GM23338 (cell line): Measurements from ENCODE around the gene HELT. TPM values are rescaled to one million over a fixed set of nuclear protein-coding genes. Genes with fewer than 3 reads are reported as not detected.

Source experiments
- ATAC-seq: fragments of 200-7000 bp; cut with Tn5 transposase; 3 replicates; pipeline ENCODE4 v1.9.1; 2020
- DNase-seq: peaks from one replicate; pipeline ENCODE4 v3.0.0-alpha.2; 2015; ENCODE audit warnings: low spot score
- H2AFZ ChIP-seq: fragments of 200-600 bp; sonication (generic); 2 replicates; pipeline ENCODE4 v1.8.0; 2016; ENCODE audit warnings: antibody characterized with exemption, mild to moderate bottlenecking, moderate library complexity
- H3F3A ChIP-seq: fragments of 200-600 bp; sonication (generic); replicated peaks from 2 replicates; pipeline ENCODE4 v1.8.0; 2017; ENCODE audit warnings: antibody characterized with exemption, mixed run types, low read depth
- H3K27ac ChIP-seq: fragments of 200-600 bp; sonication (generic); 2 replicates; pipeline ENCODE4 v1.6.1; 2016; ENCODE audit warnings: low read depth
- H3K27me3 ChIP-seq: fragments of 200-600 bp; sonication (generic); 2 replicates; pipeline ENCODE4 v1.8.0; 2016; ENCODE audit warnings: mild to moderate bottlenecking, mixed run types, moderate library complexity; ENCODE audit not compliant: insufficient read depth
- H3K36me3 ChIP-seq: fragments of 200-600 bp; sonication (generic); 2 replicates; pipeline ENCODE4 v1.8.0; 2016; ENCODE audit warnings: mild to moderate bottlenecking; ENCODE audit not compliant: insufficient read depth
- H3K4me1 ChIP-seq: fragments of 200-600 bp; sonication (generic); 2 replicates; pipeline ENCODE4 v1.8.0; 2016; ENCODE audit warnings: mild to moderate bottlenecking, moderate library complexity; ENCODE audit not compliant: insufficient read depth
- H3K4me2 ChIP-seq: fragments of 200-600 bp; sonication (generic); 2 replicates; pipeline ENCODE4 v1.7.1; 2017; ENCODE audit warnings: mixed run types
- H3K4me3 ChIP-seq: fragments of 200-600 bp; sonication (generic); 2 replicates; pipeline ENCODE4 v1.6.1; 2016; ENCODE audit warnings: mixed run types
- H3K79me2 ChIP-seq: fragments of 200-600 bp; sonication (generic); replicated peaks from 2 replicates; pipeline ENCODE4 v1.8.0; 2017; ENCODE audit warnings: mild to moderate bottlenecking; ENCODE audit not compliant: insufficient read depth
- H3K9me2 ChIP-seq: fragments of 200-600 bp; sonication (generic); 2 replicates; pipeline ENCODE4 v1.8.0; 2017; ENCODE audit not compliant: insufficient read depth
- H4K20me1 ChIP-seq: fragments of 200-600 bp; sonication (generic); replicated peaks from 2 replicates; pipeline ENCODE4 v1.8.0; 2017; ENCODE audit warnings: mild to moderate bottlenecking; ENCODE audit not compliant: insufficient read depth
- H3K27ac Mint-ChIP-seq: 2 replicates; pipeline ENCODE4 v1.8.0; 2020; ENCODE audit warnings: inconsistent platforms, mild to moderate bottlenecking, moderate library complexity, mixed read lengths
- H3K27me3 Mint-ChIP-seq: 3 replicates; pipeline ENCODE4 v1.8.0; 2022; ENCODE audit warnings: low read depth, mild to moderate bottlenecking, moderate library complexity, mixed read lengths, inconsistent platforms; ENCODE audit not compliant: insufficient read depth, poor library complexity
- H3K36me3 Mint-ChIP-seq: 3 replicates; pipeline ENCODE4 v1.8.0; 2021; ENCODE audit warnings: low read depth, mild to moderate bottlenecking, inconsistent platforms, moderate library complexity, mixed read lengths
- H3K4me1 Mint-ChIP-seq: 3 replicates; pipeline ENCODE4 v1.8.0; 2020; ENCODE audit warnings: mild to moderate bottlenecking, inconsistent platforms, mixed read lengths
- H3K4me3 Mint-ChIP-seq: 3 replicates; pipeline ENCODE4 v1.8.0; 2021; ENCODE audit warnings: moderate library complexity, mild to moderate bottlenecking, inconsistent platforms, mixed read lengths
- H3K9me3 Mint-ChIP-seq: 3 replicates; pipeline ENCODE4 v1.8.0; 2020; ENCODE audit warnings: moderate library complexity, mild to moderate bottlenecking, inconsistent platforms, mixed read lengths
- CREB1 ChIP-seq: fragments of 250-450 bp; sonication (Bioruptor Pico); IDR thresholded peaks from 2 replicates; pipeline ENCODE4 v1.5.0; 2020; ENCODE audit warnings: low read depth, mild to moderate bottlenecking, moderate library complexity
- CTCF ChIP-seq, 2 experiments: fragments of 200-600 bp in 1 of 2; sonication (generic) in 1 of 2; conservative IDR thresholded peaks; 2 replicates each; pipeline versions ENCODE4 v1.5.1 to v1.6.1; 2016 to 2017; ENCODE audit warnings: antibody characterized with exemption in 2 of 2, low read depth in 2 of 2, mild to moderate bottlenecking in 2 of 2, moderate library complexity in 1 of 2
- ETS1 ChIP-seq: IDR thresholded peaks from 2 replicates; pipeline ENCODE4 v1.6.1; 2016; ENCODE audit warnings: antibody characterized with exemption
- EZH2 ChIP-seq: fragments of 200-600 bp; sonication (generic); IDR thresholded peaks from one replicate; pipeline ENCODE4 v1.8.0; 2017; ENCODE audit warnings: antibody characterized with exemption, mild to moderate bottlenecking, low read depth; ENCODE audit not compliant: unreplicated experiment
- EZH2phosphoT487 ChIP-seq: fragments of 200-600 bp; sonication (generic); IDR thresholded peaks from one replicate; pipeline ENCODE4 v1.8.1; 2018; ENCODE audit warnings: antibody characterized with exemption; ENCODE audit not compliant: unreplicated experiment
- JUNB ChIP-seq: IDR thresholded peaks from one replicate; pipeline ENCODE4 v1.6.1; 2016; ENCODE audit warnings: antibody characterized with exemption; ENCODE audit not compliant: unreplicated experiment
- NANOG ChIP-seq: IDR thresholded peaks from 2 replicates; pipeline ENCODE4 v1.6.1; 2016; ENCODE audit warnings: antibody characterized with exemption, borderline replicate concordance
- POLR2AphosphoS5 ChIP-seq: IDR thresholded peaks from 2 replicates; pipeline ENCODE4 v1.6.1; 2016; ENCODE audit warnings: antibody characterized with exemption, low read depth
- REST ChIP-seq: IDR thresholded peaks from one replicate; pipeline ENCODE4 v1.6.1; 2018; ENCODE audit warnings: antibody characterized with exemption; ENCODE audit not compliant: unreplicated experiment
- STAT1 ChIP-seq: IDR thresholded peaks from one replicate; pipeline ENCODE4 v1.6.1; 2016; ENCODE audit warnings: antibody characterized with exemption; ENCODE audit not compliant: unreplicated experiment
- ZNF114 ChIP-seq: fragments of 250-450 bp; sonication (Bioruptor Pico); IDR thresholded peaks from 2 replicates; pipeline ENCODE4 v1.5.0; 2020; ENCODE audit warnings: mild to moderate bottlenecking, moderate library complexity
- ZNF331 ChIP-seq: fragments of 250-450 bp; sonication (Bioruptor Pico); IDR thresholded peaks from 2 replicates; pipeline ENCODE4 v1.5.0; 2020; ENCODE audit warnings: low read depth, mild to moderate bottlenecking, moderate library complexity
- ZNF462 ChIP-seq: fragments of 250-450 bp; sonication (Bioruptor Pico); IDR thresholded peaks from 2 replicates; pipeline ENCODE4 v1.5.0; 2020; ENCODE audit warnings: mild to moderate bottlenecking, moderate library complexity
- polyA plus RNA-seq: library from polyadenylated mRNA; unstranded; fragments of >200 nt; fragmentation: Nextera tagmentation; extraction: Ambion mirVana; gene quantifications from 2 replicates; pipeline ENCODE4 v1.2.1, GENCODE V29; 2016
- total RNA-seq: library from RNA; depleted of rRNA; stranded (reverse); fragments of >200 nt; shearing (Covaris generic); gene quantifications from 2 replicates; pipeline ENCODE4 v1.2.3, GENCODE V29; 2014

The HELT gene
- total and polyA plus RNA-seq, 2 experiments from 2014 or later = not detected

GRCh38 chr4:184993247-184993646 is 25.0 kb upstream of the HELT start:
- Histone ChIP-seq H2AFZ (no peak overlapping the region), H3K36me3 (no peaks in the 10 kb centered on the region), H3K27ac (no peak overlapping the region), H3K79me2 (no peaks in the 10 kb centered on the region), H3K4me3 (no peak overlapping the region), H3F3A (no peaks in the 10 kb centered on the region), H3K4me2 (no peak overlapping the region), H3K27me3 (no peaks in the 10 kb centered on the region), H3K4me1 (no peaks in the 10 kb centered on the region), H3K9me2 (no peaks in the 10 kb centered on the region), H4K20me1 (no peaks in the 10 kb centered on the region)
- Mint-ChIP-seq H3K27ac (no peak overlapping the region), H3K9me3 (no peaks in the 10 kb centered on the region), H3K27me3 (peaks cover 2% of the 10 kb centered on the region), H3K4me1 (no peaks in the 10 kb centered on the region), H3K4me3 (no peak overlapping the region), H3K36me3 (no peaks in the 10 kb centered on the region)
- TF ChIP-seq ETS1 (no peak), ZNF462 (no peak), POLR2AphosphoS5 (no peak), JUNB (no peak), REST (no peak), ZNF331 (CRISPR knock-in tag) (no peak), EZH2 (no peak), CTCF (conservative IDR thresholded peaks at IDR 0.05; ENCODE audit: low read depth in 2 of 2) (no peak), EZH2phosphoT487 (no peak), CREB1 (no peak), ZNF114 (CRISPR knock-in tag) (no peak), NANOG (no peak), STAT1 (no peak)
- ATAC-seq = no peak
- no peak for DNase-seq
